Endodermal cell (in vitro differentiated cells): ENCODE results near the gene ATG4D. TPM values are rescaled to one million over a fixed set of nuclear protein-coding genes. Genes with fewer than 3 reads are reported as not detected.
A peak's percentile ranks its signal among the peaks of the same experiment; 100 is the strongest.

ENCODE experiments used
- DNase-seq: peaks from one replicate; pipeline ENCODE4 v3.0.0-alpha.2; 2017
- H3K27ac ChIP-seq: 2 replicates; pipeline ENCODE4 v1.5.1; 2013; ENCODE audit warnings: mild to moderate bottlenecking, low read depth, low read length, moderate library complexity
- H3K27me3 ChIP-seq: 2 replicates; pipeline ENCODE4 v1.6.1; 2013; ENCODE audit warnings: mild to moderate bottlenecking, low read length, moderate library complexity; ENCODE audit not compliant: insufficient read depth, control insufficient read depth, poor library complexity, severe bottlenecking
- H3K36me3 ChIP-seq: 2 replicates; pipeline ENCODE4 v1.7.0; 2013; ENCODE audit warnings: mild to moderate bottlenecking, low read length, moderate library complexity; ENCODE audit not compliant: control insufficient read depth, insufficient read depth
- H3K4me1 ChIP-seq: one replicate; pipeline ENCODE4 v1.7.0; 2013; ENCODE audit warnings: low read length; ENCODE audit not compliant: control insufficient read depth, insufficient read depth
- H3K4me3 ChIP-seq: 2 replicates; pipeline ENCODE4 v1.5.1; 2013; ENCODE audit warnings: mild to moderate bottlenecking, low read length, moderate library complexity
- H3K9ac ChIP-seq: 2 replicates; pipeline ENCODE4 v1.6.1; 2013; ENCODE audit warnings: mild to moderate bottlenecking, low read length, moderate library complexity; ENCODE audit not compliant: poor library complexity, severe bottlenecking; ENCODE audit errors: extremely low read depth
- H3K9me3 ChIP-seq: 2 replicates; pipeline ENCODE4 v1.6.1; 2013; ENCODE audit warnings: mild to moderate bottlenecking, low read length, moderate library complexity; ENCODE audit not compliant: control insufficient read depth
- H3K27ac Mint-ChIP-seq: 2 replicates; pipeline ENCODE4 v1.8.0; 2020; ENCODE audit warnings: mixed read lengths
- H3K27me3 Mint-ChIP-seq: 2 replicates; pipeline ENCODE4 v1.8.0; 2021; ENCODE audit warnings: mild to moderate bottlenecking, mixed read lengths; ENCODE audit not compliant: insufficient read depth
- H3K36me3 Mint-ChIP-seq: 2 replicates; pipeline ENCODE4 v1.8.0; 2020; ENCODE audit warnings: low read depth, mixed read lengths
- H3K4me1 Mint-ChIP-seq: 2 replicates; pipeline ENCODE4 v1.8.0; 2020; ENCODE audit warnings: mixed read lengths
- H3K4me3 Mint-ChIP-seq: 2 replicates; pipeline ENCODE4 v1.8.0; 2020; ENCODE audit warnings: mild to moderate bottlenecking, moderate library complexity, mixed read lengths
- H3K9me3 Mint-ChIP-seq: 2 replicates; pipeline ENCODE4 v1.8.0; 2020; ENCODE audit warnings: mild to moderate bottlenecking, mixed read lengths
- CTCF ChIP-seq: fragments of 200-600 bp; sonication (generic); conservative IDR thresholded peaks from 2 replicates; pipeline ENCODE4 v1.5.0; 2021; ENCODE audit warnings: antibody characterized with exemption, mild to moderate bottlenecking
- WGBS, 2 experiments: methylation state at CpG; one replicate each; pipeline versions ENCODE4 v1.1.5 to v1.1.7; 2013; ENCODE audit warnings: missing lambda C conversion rate in 2 of 2, mixed read lengths in 1 of 2; ENCODE audit not compliant: insufficient coverage in 1 of 2, insufficient read length in 1 of 2; 5-methylcytosine and 5-hydroxymethylcytosine counted together
- total RNA-seq, 2 donors: library from RNA; stranded (reverse); fragmentation: NEBNext Ultra II Directional in 1 of 2; extraction: Animal tissue kit (Norgen Biotek cat#: 25700) in 1 of 2; gene quantifications; 2 replicates in 1 of 2; 3 replicates in 1 of 2; pipeline ENCODE4 v1.2.1, GENCODE V29; 2021

The ATG4D gene
- total RNA-seq, 2 donors from 2014 or later = 37.9 to 44.8 TPM

GRCh38 chr19:10587022-10587838, 43.5 kb downstream of the ATG4D start, which contains the start of gene AP1M2:
Gene AP1M2 (minus strand): TSS chr19:10587312. CDS start chr19:10587231, 81 bp downstream.
- peak within 1 kb of the TSS; percentile 97 for H3K4me3 Mint-ChIP-seq
- H3K27ac Mint-ChIP-seq = peak within 1 kb of the TSS; percentile 96
- peak; percentile 91 for DNase-seq
- 63 to 81% methylated on average over 24 to 35 of the region's 35 CpGs for WGBS, 2 experiments
- H3K9me3 Mint-ChIP-seq = no peaks in the 10 kb centered on the region
- no peak for TF ChIP-seq CTCF
- no peaks in the 10 kb centered on the region for H3K9me3 ChIP-seq
- no peaks in the 10 kb centered on the region for H3K36me3 ChIP-seq
- H3K4me3 ChIP-seq = peak within 1 kb of the TSS; percentile 78
- H3K27me3 ChIP-seq = no peaks in the 10 kb centered on the region
- H3K4me1 ChIP-seq = no peaks in the 10 kb centered on the region
- peaks cover 11% of the 10 kb centered on the region for H3K27me3 Mint-ChIP-seq
- H3K36me3 Mint-ChIP-seq = peaks cover 22% of the 10 kb centered on the region
- H3K4me1 Mint-ChIP-seq = peaks cover 5% of the 10 kb centered on the region
- peak within 1 kb of the TSS; percentile 15 for H3K9ac ChIP-seq
- no peak within 1 kb of the TSS for H3K27ac ChIP-seq

GRCh38 chr19:10587839-10588150, 44.1 kb downstream of the ATG4D start:
- H3K9ac ChIP-seq = no peak overlapping the region
- H3K4me1 Mint-ChIP-seq = peaks cover 5% of the 10 kb centered on the region
- H3K27me3 ChIP-seq = no peaks in the 10 kb centered on the region
- H3K27ac ChIP-seq = no peak overlapping the region
- no peaks in the 10 kb centered on the region for H3K9me3 ChIP-seq
- H3K4me3 ChIP-seq = no peak overlapping the region
- WGBS, 2 experiments = 87 to 89% methylated on average over 2 of the region's 2 CpGs
- no peaks in the 10 kb centered on the region for H3K4me1 ChIP-seq
- H3K27ac Mint-ChIP-seq = no peak overlapping the region
- peak overlapping the region; percentile 97 for H3K4me3 Mint-ChIP-seq
- H3K36me3 Mint-ChIP-seq = peaks cover 20% of the 10 kb centered on the region
- DNase-seq = no peak
- H3K36me3 ChIP-seq = no peaks in the 10 kb centered on the region
- no peaks in the 10 kb centered on the region for H3K9me3 Mint-ChIP-seq
- TF ChIP-seq CTCF = no peak
- H3K27me3 Mint-ChIP-seq = peaks cover 11% of the 10 kb centered on the region

- 92% methylated on average over 5 to 6 of the region's 7 CpGs for WGBS, 2 experiments
- Histone ChIP-seq H3K36me3 (no peaks in the 10 kb centered on the region), H3K27me3 (no peaks in the 10 kb centered on the region), H3K9me3 (no peaks in the 10 kb centered on the region), H3K4me1 (no peaks in the 10 kb centered on the region), H3K9ac (no peak overlapping the region), H3K4me3 (no peak overlapping the region), H3K27ac (no peak overlapping the region)
- Mint-ChIP-seq H3K4me3 (no peak overlapping the region), H3K9me3 (no peaks in the 10 kb centered on the region), H3K27ac (no peak overlapping the region), H3K36me3 (no peaks in the 10 kb centered on the region), H3K4me1 (no peaks in the 10 kb centered on the region), H3K27me3 (peaks cover 7% of the 10 kb centered on the region)
- no peak for DNase-seq
- TF ChIP-seq CTCF = no peak
Observed at GRCh38 chr19:10593148-10593547, 49.4 kb downstream of the ATG4D start.
